Neural crest cell (in vitro differentiated cells): Measurements from ENCODE around the gene IGF2R. TPM values are rescaled to one million over a fixed set of nuclear protein-coding genes. Genes with fewer than 3 reads are reported as not detected.

ENCODE experiments used
- DNase-seq: peaks from one replicate; pipeline ENCODE4 v3.0.0; 2021; ENCODE audit warnings: low read depth, mixed read lengths, low spot score
- H3K27ac Mint-ChIP-seq: one replicate; pipeline ENCODE4 v1.8.0; 2021; ENCODE audit warnings: mild to moderate bottlenecking, mixed read lengths; ENCODE audit not compliant: unreplicated experiment
- H3K27me3 Mint-ChIP-seq: 2 replicates; pipeline ENCODE4 v1.8.0; 2021; ENCODE audit warnings: low read depth, mild to moderate bottlenecking, mixed read lengths
- H3K36me3 Mint-ChIP-seq: 2 replicates; pipeline ENCODE4 v1.8.0; 2021; ENCODE audit warnings: low read depth, mild to moderate bottlenecking, mixed read lengths
- H3K4me1 Mint-ChIP-seq: 2 replicates; pipeline ENCODE4 v1.8.0; 2021; ENCODE audit warnings: mixed read lengths
- H3K4me3 Mint-ChIP-seq: one replicate; pipeline ENCODE4 v1.8.0; 2021; ENCODE audit warnings: mild to moderate bottlenecking, mixed read lengths
- H3K9me3 Mint-ChIP-seq: 2 replicates; pipeline ENCODE4 v1.8.0; 2021; ENCODE audit warnings: mixed read lengths
- total RNA-seq: library from RNA; stranded (reverse); gene quantifications from 2 replicates; pipeline ENCODE4 v1.2.1, GENCODE V29; 2021
- TF ChIP-seq, protein P1 (sequence below): fragments of 200-600 bp; sonication (generic); conservative IDR thresholded peaks from 2 replicates; pipeline ENCODE4 v1.5.0; 2021; ENCODE audit warnings: antibody characterized with exemption, mild to moderate bottlenecking

The IGF2R gene
- total RNA-seq, 1 donor from 2014 or later: 97.3 TPM

DNA sequence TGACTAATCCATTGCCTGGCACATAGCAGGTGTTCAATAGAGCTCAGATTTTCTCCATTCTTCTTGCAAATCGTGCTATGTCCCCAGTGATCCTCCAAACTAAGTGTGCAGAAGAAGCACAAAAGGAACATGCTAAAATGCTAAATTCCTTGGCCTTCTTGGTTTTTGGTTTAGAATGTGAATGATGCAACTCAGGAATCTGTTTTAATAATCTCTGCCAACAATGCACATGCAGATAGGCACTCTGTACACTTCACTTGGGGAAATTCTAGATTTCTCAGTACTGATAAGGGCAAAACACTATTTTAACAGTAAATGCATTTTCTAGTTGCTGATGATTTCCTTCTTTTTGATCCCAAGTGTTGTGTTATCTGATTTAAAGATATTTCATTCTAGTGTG lies 188.0 kb downstream of the IGF2R start:
- TF ChIP-seq, protein P1, sequence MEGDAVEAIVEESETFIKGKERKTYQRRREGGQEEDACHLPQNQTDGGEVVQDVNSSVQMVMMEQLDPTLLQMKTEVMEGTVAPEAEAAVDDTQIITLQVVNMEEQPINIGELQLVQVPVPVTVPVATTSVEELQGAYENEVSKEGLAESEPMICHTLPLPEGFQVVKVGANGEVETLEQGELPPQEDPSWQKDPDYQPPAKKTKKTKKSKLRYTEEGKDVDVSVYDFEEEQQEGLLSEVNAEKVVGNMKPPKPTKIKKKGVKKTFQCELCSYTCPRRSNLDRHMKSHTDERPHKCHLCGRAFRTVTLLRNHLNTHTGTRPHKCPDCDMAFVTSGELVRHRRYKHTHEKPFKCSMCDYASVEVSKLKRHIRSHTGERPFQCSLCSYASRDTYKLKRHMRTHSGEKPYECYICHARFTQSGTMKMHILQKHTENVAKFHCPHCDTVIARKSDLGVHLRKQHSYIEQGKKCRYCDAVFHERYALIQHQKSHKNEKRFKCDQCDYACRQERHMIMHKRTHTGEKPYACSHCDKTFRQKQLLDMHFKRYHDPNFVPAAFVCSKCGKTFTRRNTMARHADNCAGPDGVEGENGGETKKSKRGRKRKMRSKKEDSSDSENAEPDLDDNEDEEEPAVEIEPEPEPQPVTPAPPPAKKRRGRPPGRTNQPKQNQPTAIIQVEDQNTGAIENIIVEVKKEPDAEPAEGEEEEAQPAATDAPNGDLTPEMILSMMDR: no peak
- Mint-ChIP-seq H3K36me3 (peaks cover 27% of the 10 kb centered on the region), H3K27ac (no peak overlapping the region), H3K27me3 (no peaks in the 10 kb centered on the region), H3K9me3 (peaks cover 10% of the 10 kb centered on the region), H3K4me1 (peaks cover 7% of the 10 kb centered on the region), H3K4me3 (no peak overlapping the region)
- no peak for DNase-seq

DNA sequence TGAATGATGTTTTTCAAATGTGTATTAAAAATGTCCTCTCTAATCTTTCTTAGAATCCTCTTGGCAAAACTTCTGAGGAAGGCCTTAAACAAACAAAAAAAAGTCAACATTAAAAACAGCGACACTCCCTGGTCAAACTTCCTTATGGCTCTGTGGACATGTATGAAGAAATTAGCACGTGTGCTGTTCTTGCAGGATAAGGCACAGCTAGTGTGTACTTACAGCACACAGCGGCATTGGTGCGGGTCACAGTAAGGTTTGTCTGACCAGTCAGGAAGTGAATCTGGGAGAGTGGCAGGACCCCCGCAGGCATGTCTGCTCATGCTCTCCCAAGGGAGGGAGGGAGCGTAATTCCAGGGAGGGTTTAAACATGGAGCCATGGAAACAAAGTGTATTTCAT lies 191.6 kb downstream of the IGF2R start:
- H3K4me1 Mint-ChIP-seq: peaks cover 7% of the 10 kb centered on the region
- H3K9me3 Mint-ChIP-seq: no peaks in the 10 kb centered on the region
- no peaks in the 10 kb centered on the region for H3K27me3 Mint-ChIP-seq
- H3K4me3 Mint-ChIP-seq: no peak overlapping the region
- TF ChIP-seq, protein P1: no peak
- no peak for DNase-seq
- peaks cover 6% of the 10 kb centered on the region for H3K36me3 Mint-ChIP-seq
- H3K27ac Mint-ChIP-seq: no peak overlapping the region

Other genes with a start within 250 kb of the IGF2R start
- 126 and 128 TPM in 2 replicates for gene WTAP, start 241.6 kb upstream of the IGF2R start, total RNA-seq
- 419 and 443 TPM in 2 replicates for gene ACAT2, start 207.0 kb upstream of the IGF2R start, total RNA-seq
- 246 and 248 TPM in 2 replicates for gene TCP1, start 179.5 kb upstream of the IGF2R start, total RNA-seq
- 53.0 and 56.3 TPM in 2 replicates for gene MRPL18, start 178.6 kb upstream of the IGF2R start, total RNA-seq
- gene PNLDC1, start 168.8 kb upstream of the IGF2R start, total RNA-seq: 0.49 TPM in 1 of 2 replicates, not detected in the other
- gene MAS1, start 78.1 kb upstream of the IGF2R start, total RNA-seq: not detected in 2 replicates
- 1.7 and 2.1 TPM in 2 replicates for gene SLC22A1, start 152.7 kb downstream of the IGF2R start, total RNA-seq